Activated T-cell treated with anti-CD3 and anti-CD28 coated beads, Interleukin-2, amount 50 U/mL, for 24 hours (primary cell): ENCODE data around the gene SURF2.
"Not testable (repeated sequence)": the region's sequence is repeated elsewhere in the genome, so short reads cannot be mapped to it uniquely, and the experiment has no call there.

ENCODE experiments used
- DNase-seq: peaks from one replicate; pipeline ENCODE4 v3.0.0-alpha.2; 2020
- H3K27ac Mint-ChIP-seq: 2 replicates; pipeline ENCODE4 v1.8.0; 2020; ENCODE audit warnings: mild to moderate bottlenecking, mixed read lengths
- H3K27me3 Mint-ChIP-seq: 2 replicates; pipeline ENCODE4 v1.8.0; 2020; ENCODE audit warnings: mixed read lengths
- H3K36me3 Mint-ChIP-seq: 2 replicates; pipeline ENCODE4 v1.8.0; 2020; ENCODE audit warnings: low read depth, mixed read lengths
- H3K4me1 Mint-ChIP-seq: 2 replicates; pipeline ENCODE4 v1.8.0; 2020; ENCODE audit warnings: low read depth, mixed read lengths
- H3K4me3 Mint-ChIP-seq: 2 replicates; pipeline ENCODE4 v1.8.0; 2020; ENCODE audit warnings: mild to moderate bottlenecking, moderate library complexity, mixed read lengths
- H3K9me3 Mint-ChIP-seq: 2 replicates; pipeline ENCODE4 v1.8.0; 2020; ENCODE audit warnings: mixed read lengths

The SURF2 gene

GRCh38 chr9:133386338-133386737 is 30.0 kb downstream of the SURF2 start:
- no peak overlapping the region for H3K4me3 Mint-ChIP-seq
- H3K9me3 Mint-ChIP-seq: no peaks in the 10 kb centered on the region
- peaks cover 19% of the 10 kb centered on the region for H3K27me3 Mint-ChIP-seq
- H3K4me1 Mint-ChIP-seq: no peaks in the 10 kb centered on the region
- no peak overlapping the region for H3K27ac Mint-ChIP-seq
- H3K36me3 Mint-ChIP-seq: no peaks in the 10 kb centered on the region
- DNase-seq: no peak

- Mint-ChIP-seq H3K36me3 (no peaks in the 10 kb centered on the region), H3K27me3 (peaks cover 19% of the 10 kb centered on the region), H3K4me3 (no peak overlapping the region), H3K27ac (no peak overlapping the region), H3K9me3 (no peaks in the 10 kb centered on the region), H3K4me1 (no peaks in the 10 kb centered on the region)
- no peak for DNase-seq
Measured at GRCh38 chr9:133387680-133388079, 31.3 kb downstream of the SURF2 start.

GRCh38 chr9:133389025-133389557 is 32.7 kb downstream of the SURF2 start:
- Mint-ChIP-seq H3K9me3 (no peaks in the 10 kb centered on the region), H3K27ac (no peak overlapping the region), H3K4me1 (no peaks in the 10 kb centered on the region), H3K4me3 (no peak overlapping the region), H3K27me3 (peaks cover 19% of the 10 kb centered on the region), H3K36me3 (no peaks in the 10 kb centered on the region)
- DNase-seq: no peak

- no peak for DNase-seq
- Mint-ChIP-seq H3K36me3 (no peaks in the 10 kb centered on the region), H3K4me1 (no peaks in the 10 kb centered on the region), H3K27ac (no peak overlapping the region), H3K9me3 (no peaks in the 10 kb centered on the region), H3K4me3 (no peak overlapping the region), H3K27me3 (peaks cover 19% of the 10 kb centered on the region)
Measured at GRCh38 chr9:133389562-133389961, 33.2 kb downstream of the SURF2 start.

GRCh38 chr9:133390713-133391112 is 34.4 kb downstream of the SURF2 start:
- no peak for DNase-seq
- H3K4me3 Mint-ChIP-seq: no peak overlapping the region
- no peak overlapping the region for H3K27ac Mint-ChIP-seq
- no peaks in the 10 kb centered on the region for H3K36me3 Mint-ChIP-seq
- H3K9me3 Mint-ChIP-seq: no peaks in the 10 kb centered on the region
- H3K27me3 Mint-ChIP-seq: peaks cover 19% of the 10 kb centered on the region
- no peaks in the 10 kb centered on the region for H3K4me1 Mint-ChIP-seq

- peaks cover 19% of the 10 kb centered on the region for H3K27me3 Mint-ChIP-seq
- H3K9me3 Mint-ChIP-seq, H3K27ac Mint-ChIP-seq, H3K36me3 Mint-ChIP-seq, H3K4me1 Mint-ChIP-seq, DNase-seq, H3K4me3 Mint-ChIP-seq: not testable (repeated sequence)
Measured at GRCh38 chr9:133391449-133391848, 35.1 kb downstream of the SURF2 start.

GRCh38 chr9:133392308-133392707 is 36.0 kb downstream of the SURF2 start:
- not testable (repeated sequence) for H3K27ac Mint-ChIP-seq, H3K4me1 Mint-ChIP-seq, H3K36me3 Mint-ChIP-seq, DNase-seq, H3K4me3 Mint-ChIP-seq, H3K9me3 Mint-ChIP-seq
- H3K27me3 Mint-ChIP-seq: peaks cover 19% of the 10 kb centered on the region

GRCh38 chr9:133393399-133393798 is 37.0 kb downstream of the SURF2 start:
- H3K27ac Mint-ChIP-seq: no peak overlapping the region
- no peaks in the 10 kb centered on the region for H3K4me1 Mint-ChIP-seq
- H3K9me3 Mint-ChIP-seq: no peaks in the 10 kb centered on the region
- no peaks in the 10 kb centered on the region for H3K36me3 Mint-ChIP-seq
- peaks cover 18% of the 10 kb centered on the region for H3K27me3 Mint-ChIP-seq
- no peak for DNase-seq
- H3K4me3 Mint-ChIP-seq: no peak overlapping the region

- Mint-ChIP-seq H3K27ac (no peak overlapping the region), H3K27me3 (peaks cover 9% of the 10 kb centered on the region), H3K9me3 (no peaks in the 10 kb centered on the region), H3K4me1 (no peaks in the 10 kb centered on the region), H3K4me3 (no peak overlapping the region), H3K36me3 (no peaks in the 10 kb centered on the region)
- no peak for DNase-seq
Measured at GRCh38 chr9:133394687-133395271, 38.4 kb downstream of the SURF2 start.

- H3K4me3 Mint-ChIP-seq: no peak overlapping the region
- no peak overlapping the region for H3K27ac Mint-ChIP-seq
- no peaks in the 10 kb centered on the region for H3K4me1 Mint-ChIP-seq
- DNase-seq: no peak
- no peaks in the 10 kb centered on the region for H3K9me3 Mint-ChIP-seq
- peaks cover 7% of the 10 kb centered on the region for H3K36me3 Mint-ChIP-seq
- H3K27me3 Mint-ChIP-seq: no peaks in the 10 kb centered on the region
Measured at GRCh38 chr9:133396952-133397351, 40.6 kb downstream of the SURF2 start.

- no peaks in the 10 kb centered on the region for H3K4me1 Mint-ChIP-seq
- no peak overlapping the region for H3K4me3 Mint-ChIP-seq
- no peak for DNase-seq
- H3K27ac Mint-ChIP-seq: no peak overlapping the region
- H3K36me3 Mint-ChIP-seq: peaks cover 8% of the 10 kb centered on the region
- no peaks in the 10 kb centered on the region for H3K27me3 Mint-ChIP-seq
- H3K9me3 Mint-ChIP-seq: no peaks in the 10 kb centered on the region
Measured at GRCh38 chr9:133397370-133397769, 41.0 kb downstream of the SURF2 start.

- Mint-ChIP-seq H3K36me3 (peaks cover 11% of the 10 kb centered on the region), H3K27ac (no peak overlapping the region), H3K4me3 (no peak overlapping the region), H3K27me3 (no peaks in the 10 kb centered on the region), H3K9me3 (no peaks in the 10 kb centered on the region), H3K4me1 (no peaks in the 10 kb centered on the region)
- DNase-seq: no peak
Measured at GRCh38 chr9:133397895-133398294, 41.5 kb downstream of the SURF2 start.

GRCh38 chr9:133400292-133400691 is 43.9 kb downstream of the SURF2 start:
- Mint-ChIP-seq H3K4me1 (peaks cover 4% of the 10 kb centered on the region), H3K4me3 (no peak overlapping the region), H3K36me3 (peaks cover 26% of the 10 kb centered on the region), H3K27ac (no peak overlapping the region), H3K9me3 (no peaks in the 10 kb centered on the region), H3K27me3 (no peaks in the 10 kb centered on the region)
- no peak for DNase-seq

- DNase-seq: no peak
- H3K9me3 Mint-ChIP-seq: no peaks in the 10 kb centered on the region
- peaks cover 6% of the 10 kb centered on the region for H3K4me1 Mint-ChIP-seq
- peaks cover 39% of the 10 kb centered on the region for H3K36me3 Mint-ChIP-seq
- no peak overlapping the region for H3K4me3 Mint-ChIP-seq
- no peaks in the 10 kb centered on the region for H3K27me3 Mint-ChIP-seq
- peak overlapping the region; percentile 47 for H3K27ac Mint-ChIP-seq
Measured at GRCh38 chr9:133401588-133401987, 45.2 kb downstream of the SURF2 start.

- DNase-seq: no peak
Measured at GRCh38 chr9:133402689-133403088, 46.3 kb downstream of the SURF2 start.

More at GRCh38 chr9:133402689-133403088, 46.3 kb downstream of the SURF2 start:
- Mint-ChIP-seq H3K4me3 (no peak overlapping the region), H3K9me3 (no peaks in the 10 kb centered on the region), H3K36me3 (peaks cover 50% of the 10 kb centered on the region), H3K27me3 (no peaks in the 10 kb centered on the region), H3K4me1 (peaks cover 17% of the 10 kb centered on the region), H3K27ac (peak overlapping the region; percentile 40)
